PC-3 (cell line): ENCODE results near the gene ZSCAN5A. TPM values are rescaled to one million over a fixed set of nuclear protein-coding genes. Genes with fewer than 3 reads are reported as not detected.

ENCODE experiments used
- ATAC-seq: fragments of 200-7000 bp; cut with Tn5 transposase; 2 replicates; pipeline ENCODE4 v1.9.1; 2020; ENCODE audit warnings: mild to moderate bottlenecking, moderate library complexity
- BruUV-seq: library from RNA; stranded (reverse); fragments of 400-500 nt; replicated peaks from 2 replicates; lab custom pipeline; 2021; lab: Mats Ljungman, UMichigan
- CTCF ChIA-PET: fragments of 300-600 bp; sonication (Branson Sonifier 250); formaldehyde crosslinking; loops from one replicate; lab custom pipeline; 2022; ENCODE audit warnings: antibody characterized with exemption; lab: Charles Lee
- POLR2A ChIA-PET: fragments of 300-600 bp; sonication (Branson Sonifier 250); formaldehyde crosslinking; loops from one replicate; lab custom pipeline; 2022; ENCODE audit warnings: antibody characterized with exemption; ENCODE audit not compliant: unreplicated experiment; lab: Charles Lee
- DNase-seq: peaks from one replicate; pipeline ENCODE4 v3.0.0-alpha.2; 2015
- H2AFZ ChIP-seq: fragments of 300-600 bp; sonication (generic); 2 replicates; pipeline ENCODE4 v1.6.0; 2016; ENCODE audit warnings: antibody characterized with exemption, low read length
- H3F3A ChIP-seq: fragments of 300-600 bp; sonication (generic); one replicate; pipeline ENCODE4 v1.6.0; 2017; ENCODE audit warnings: antibody characterized with exemption, low read length, control low read depth, mild to moderate bottlenecking; ENCODE audit not compliant: unreplicated experiment
- H3K27ac ChIP-seq: fragments of 300-600 bp; sonication (generic); 2 replicates; pipeline ENCODE4 v1.5.1; 2016; ENCODE audit warnings: mild to moderate bottlenecking, low read length
- H3K27me3 ChIP-seq: fragments of 300-600 bp; sonication (generic); 2 replicates; pipeline ENCODE4 v1.6.1; 2016; ENCODE audit warnings: low read length, mixed read lengths
- H3K36me3 ChIP-seq: fragments of 300-600 bp; sonication (generic); 2 replicates; pipeline ENCODE4 v1.6.1; 2016; ENCODE audit warnings: low read depth, mixed run types, low read length, mixed read lengths
- H3K4me1 ChIP-seq: fragments of 300-600 bp; sonication (generic); 2 replicates; pipeline ENCODE4 v1.5.1; 2016; ENCODE audit warnings: low read length; ENCODE audit not compliant: insufficient read depth
- H3K4me2 ChIP-seq: fragments of 300-600 bp; sonication (generic); 2 replicates; pipeline ENCODE4 v1.6.0; 2016; ENCODE audit warnings: low read length
- H3K4me3 ChIP-seq: fragments of 300-600 bp; sonication (generic); 2 replicates; pipeline ENCODE4 v1.5.1; 2016; ENCODE audit warnings: mild to moderate bottlenecking, low read length, mixed read lengths
- H3K79me2 ChIP-seq: fragments of 300-600 bp; sonication (generic); 2 replicates; pipeline ENCODE4 v1.6.1; 2017; ENCODE audit warnings: low read length, mixed read lengths
- H3K9ac ChIP-seq: fragments of 300-600 bp; sonication (generic); 2 replicates; pipeline ENCODE4 v1.6.0; 2016; ENCODE audit warnings: mild to moderate bottlenecking, low read length
- H3K9me2 ChIP-seq: fragments of 300-600 bp; sonication (generic); replicated peaks from 2 replicates; pipeline ENCODE4 v1.6.1; 2016; ENCODE audit warnings: mixed run types, low read length, mixed read lengths
- H3K9me3 ChIP-seq: fragments of 300-600 bp; sonication (generic); 2 replicates; pipeline ENCODE4 v1.6.1; 2016; ENCODE audit warnings: low read length, mixed read lengths
- H4K20me1 ChIP-seq: fragments of 300-600 bp; sonication (generic); 2 replicates; pipeline ENCODE4 v1.6.1; 2016; ENCODE audit warnings: low read length, mixed read lengths
- CTCF ChIP-seq: fragments of 300-600 bp; sonication (generic); conservative IDR thresholded peaks from 2 replicates; pipeline ENCODE4 v1.5.1; 2017; ENCODE audit warnings: antibody characterized with exemption, low read depth, mild to moderate bottlenecking, low read length
- EZH2 ChIP-seq: fragments of 300-600 bp; sonication (generic); IDR thresholded peaks from one replicate; pipeline ENCODE4 v1.6.1; 2017; ENCODE audit warnings: antibody characterized with exemption, mild to moderate bottlenecking, low read length; ENCODE audit not compliant: unreplicated experiment
- EZH2phosphoT487 ChIP-seq: fragments of 300-600 bp; sonication (generic); IDR thresholded peaks from 2 replicates; pipeline ENCODE4 v1.6.1; 2018; ENCODE audit warnings: mild to moderate bottlenecking, antibody characterized with exemption, low read length, borderline replicate concordance
- intact Hi-C: fragments of 100-400 bp; cut with micrococcal nuclease; formaldehyde crosslinking; loops from 2 replicates; pipeline ENCODE4 v1.9.0; 2023
- total RNA-seq: library from RNA; depleted of rRNA; stranded (reverse); fragments of >200 nt; gene quantifications from 2 replicates; pipeline ENCODE4 v1.2.3, GENCODE V29; 2014

ZSCAN5A gene
- total RNA-seq, 1 experiment from 2014 or later, result 23.7 TPM

DNA sequence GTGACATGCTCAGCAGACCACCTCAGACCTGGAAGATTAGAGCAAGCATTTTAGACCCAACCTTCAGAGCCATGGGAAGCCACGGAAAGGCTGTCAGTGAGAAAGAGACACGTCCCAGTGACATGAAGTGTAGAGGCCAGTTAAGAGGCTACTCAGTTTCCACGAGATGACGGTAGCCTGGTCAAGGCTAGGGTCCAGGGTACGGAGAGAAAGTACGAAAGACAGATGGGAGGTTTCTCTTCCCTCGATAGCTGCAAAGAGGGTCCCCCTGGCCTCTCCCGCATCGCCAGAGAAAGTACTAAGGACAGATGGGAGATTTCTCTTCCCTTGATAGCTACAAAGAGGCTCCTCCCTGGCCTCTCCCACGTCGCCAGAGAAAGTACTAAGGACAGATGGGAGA, 8.6 kb downstream of the ZSCAN5A start:
- Histone ChIP-seq H3K27me3 (no peaks in the 10 kb centered on the region), H3F3A (no peaks in the 10 kb centered on the region), H3K79me2 (no peaks in the 10 kb centered on the region), H2AFZ (no peak overlapping the region), H3K9me2 (no peaks in the 10 kb centered on the region), H3K9ac (no peak overlapping the region), H3K9me3 (no peaks in the 10 kb centered on the region), H4K20me1 (no peaks in the 10 kb centered on the region), H3K4me3 (no peak overlapping the region), H3K36me3 (peaks cover 10% of the 10 kb centered on the region), H3K4me2 (no peak overlapping the region), H3K27ac (no peak overlapping the region), H3K4me1 (0 out of 2 replicates have a peak, but pooled peaks cover 8% of the 10 kb centered on the region)
- TF ChIP-seq CTCF, result no peak
- TF ChIP-seq EZH2phosphoT487, result no peak
- no peak for TF ChIP-seq EZH2
- BruUV-seq, result no TSS peak
- no peak for ATAC-seq
- CTCF ChIA-PET, result no interaction called here
- POLR2A ChIA-PET, result no interaction called here
- intact Hi-C loops, result no loop called here
- no peak for DNase-seq

- TF ChIP-seq CTCF, result no peak
- no peak for TF ChIP-seq EZH2phosphoT487
- no peak for TF ChIP-seq EZH2
- H3K4me3 ChIP-seq, result no peak overlapping the region
- no peak overlapping the region for H3K4me2 ChIP-seq
- ATAC-seq (no peak), DNase-seq (no peak)
- peaks cover 10% of the 10 kb centered on the region for H3K36me3 ChIP-seq
- H3K27me3 ChIP-seq, result no peaks in the 10 kb centered on the region
- intact Hi-C loops, result no loop called here
- H3F3A ChIP-seq, result no peaks in the 10 kb centered on the region
- BruUV-seq, result no TSS peak
- 0 out of 2 replicates have a peak, but pooled peaks cover 8% of the 10 kb centered on the region for H3K4me1 ChIP-seq
- H3K9me2 ChIP-seq, result no peaks in the 10 kb centered on the region
- no peak overlapping the region for H3K9ac ChIP-seq
- no peak overlapping the region for H2AFZ ChIP-seq
- POLR2A ChIA-PET, result no interaction called here
- no peak overlapping the region for H3K27ac ChIP-seq
- no peaks in the 10 kb centered on the region for H3K9me3 ChIP-seq
- no peaks in the 10 kb centered on the region for H4K20me1 ChIP-seq
- CTCF ChIA-PET, result no interaction called here
- H3K79me2 ChIP-seq, result no peaks in the 10 kb centered on the region
These were observed 10.4 kb downstream of the ZSCAN5A start for GRCh38 chr19:56304243-56304642.

DNA sequence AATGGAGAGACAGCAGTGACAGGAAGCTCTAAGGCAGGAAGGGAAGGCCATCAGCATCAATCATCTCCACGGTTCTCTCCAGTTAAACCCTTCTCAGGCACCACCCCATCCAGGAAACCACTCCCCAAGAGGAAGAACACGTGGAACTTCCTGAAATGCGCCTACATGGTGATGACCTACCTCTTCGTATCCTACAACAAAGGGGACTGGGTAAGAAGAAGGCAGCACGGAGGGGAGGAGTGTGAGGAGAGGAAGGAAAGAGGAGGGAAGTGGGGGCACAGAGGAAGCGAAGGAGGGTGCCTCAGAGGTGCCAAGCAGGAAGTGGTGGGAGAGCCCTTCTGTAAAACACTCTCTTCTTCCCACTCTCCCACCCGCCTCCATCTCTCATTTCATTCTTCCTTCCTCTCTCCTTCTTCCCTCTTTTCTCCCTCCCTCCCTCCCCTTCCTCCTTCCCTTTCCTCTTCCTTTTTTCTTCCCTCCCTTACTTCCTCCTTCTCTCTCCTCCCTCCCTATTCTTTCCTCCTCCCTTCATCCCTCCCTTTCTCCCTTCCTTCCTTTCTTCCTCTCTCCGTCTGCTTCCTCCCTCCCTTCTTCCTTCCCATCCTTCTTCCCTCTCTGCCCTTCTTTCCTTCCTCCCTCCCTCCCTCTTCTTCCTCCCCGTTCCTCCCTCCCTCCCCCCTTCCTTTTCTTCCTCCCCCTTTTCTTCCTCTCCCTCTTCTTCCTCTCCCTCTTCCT, 12.6 kb downstream of the ZSCAN5A start:
- intact Hi-C loops, result no loop called here

More for the DNA sequence above, 12.6 kb downstream of the ZSCAN5A start:
- ATAC-seq (no peak), DNase-seq (no peak)
- Histone ChIP-seq H2AFZ (no peak overlapping the region), H3K36me3 (0 out of 2 replicates have a peak, but pooled peaks cover 5% of the 10 kb centered on the region), H3K4me1 (0 out of 2 replicates have a peak, but pooled peaks cover 8% of the 10 kb centered on the region), H4K20me1 (no peaks in the 10 kb centered on the region), H3K9ac (no peak overlapping the region), H3K9me2 (no peaks in the 10 kb centered on the region), H3K4me2 (no peak overlapping the region), H3K27ac (no peak overlapping the region), H3K9me3 (no peaks in the 10 kb centered on the region), H3K4me3 (no peak overlapping the region), H3K79me2 (no peaks in the 10 kb centered on the region), H3F3A (no peaks in the 10 kb centered on the region), H3K27me3 (no peaks in the 10 kb centered on the region)
- ChIA-PET POLR2A (no interaction called here), CTCF (no interaction called here)
- TF ChIP-seq EZH2phosphoT487 (no peak), CTCF (no peak), EZH2 (no peak)
- no TSS peak for BruUV-seq
